Raji (cell line): ENCODE measurements around the gene PRDM2.

Experiments
- POLR2A ChIP-seq: IDR thresholded peaks from 2 replicates; pipeline ENCODE4 v1.6.1; 2011; ENCODE audit warnings: low read depth, low read length, control low read depth; ENCODE audit not compliant: insufficient read depth

The PRDM2 gene

DNA sequence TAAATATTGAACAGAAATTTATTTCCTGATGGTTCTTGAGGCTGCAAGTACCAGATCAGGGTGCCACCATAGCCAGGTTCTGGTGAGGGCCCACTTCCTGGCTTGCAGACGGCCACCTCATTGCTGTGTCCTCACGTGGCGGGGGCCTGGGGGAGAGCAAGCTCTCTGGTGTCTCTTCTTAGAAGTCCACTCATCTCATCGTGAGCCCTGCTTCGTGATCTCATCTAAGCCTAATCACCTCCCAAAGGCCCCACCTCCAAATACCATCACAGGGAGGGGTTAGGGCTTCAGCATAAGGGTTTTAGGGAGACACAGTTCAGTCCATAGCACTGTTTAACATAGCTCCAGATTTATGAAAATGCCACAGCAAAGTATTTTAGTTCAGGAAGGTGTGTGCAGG is 119.7 kb downstream of the PRDM2 start:
- no peak for TF ChIP-seq POLR2A

DNA sequence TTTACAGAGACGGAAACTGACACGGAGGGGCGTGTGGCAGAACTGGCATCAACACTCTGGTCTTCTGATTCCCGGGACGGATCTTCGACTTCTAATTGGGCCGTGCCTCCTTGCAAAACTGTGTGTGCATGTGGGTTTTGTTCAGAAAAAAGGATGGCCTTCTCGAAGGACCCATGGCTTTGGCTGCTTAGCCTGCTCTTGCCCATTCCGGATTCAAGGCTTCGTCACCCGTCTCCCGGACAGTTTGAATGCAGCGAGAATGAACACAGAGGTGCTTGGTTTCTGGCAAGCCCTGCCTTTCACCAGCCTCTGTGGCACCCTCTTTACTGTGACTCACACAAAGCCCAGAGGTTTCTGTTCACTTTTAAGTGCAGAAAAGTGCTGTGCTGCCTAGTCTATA is 120.1 kb downstream of the PRDM2 start:
- no peak for TF ChIP-seq POLR2A

DNA sequence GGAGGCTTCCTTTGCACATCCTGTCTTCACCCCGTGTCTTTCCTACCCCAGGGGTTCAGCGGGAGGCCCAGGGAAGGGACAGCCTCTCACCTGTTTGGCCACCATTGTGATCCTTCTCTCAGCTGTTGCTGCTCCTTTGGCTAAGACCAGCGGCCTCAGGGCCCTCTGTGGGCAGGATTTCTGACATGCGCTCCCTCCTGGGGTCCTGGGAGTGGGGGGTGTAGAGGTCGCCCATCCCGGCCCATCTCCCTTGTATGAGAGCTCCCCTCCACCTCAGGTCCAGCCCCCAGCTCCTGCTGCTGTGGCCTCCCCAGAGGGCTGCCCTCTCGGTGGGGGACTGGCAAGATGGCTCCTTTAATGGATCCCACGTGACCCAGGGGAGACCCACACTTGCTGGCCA is 120.5 kb downstream of the PRDM2 start:
- TF ChIP-seq POLR2A, result no peak

DNA sequence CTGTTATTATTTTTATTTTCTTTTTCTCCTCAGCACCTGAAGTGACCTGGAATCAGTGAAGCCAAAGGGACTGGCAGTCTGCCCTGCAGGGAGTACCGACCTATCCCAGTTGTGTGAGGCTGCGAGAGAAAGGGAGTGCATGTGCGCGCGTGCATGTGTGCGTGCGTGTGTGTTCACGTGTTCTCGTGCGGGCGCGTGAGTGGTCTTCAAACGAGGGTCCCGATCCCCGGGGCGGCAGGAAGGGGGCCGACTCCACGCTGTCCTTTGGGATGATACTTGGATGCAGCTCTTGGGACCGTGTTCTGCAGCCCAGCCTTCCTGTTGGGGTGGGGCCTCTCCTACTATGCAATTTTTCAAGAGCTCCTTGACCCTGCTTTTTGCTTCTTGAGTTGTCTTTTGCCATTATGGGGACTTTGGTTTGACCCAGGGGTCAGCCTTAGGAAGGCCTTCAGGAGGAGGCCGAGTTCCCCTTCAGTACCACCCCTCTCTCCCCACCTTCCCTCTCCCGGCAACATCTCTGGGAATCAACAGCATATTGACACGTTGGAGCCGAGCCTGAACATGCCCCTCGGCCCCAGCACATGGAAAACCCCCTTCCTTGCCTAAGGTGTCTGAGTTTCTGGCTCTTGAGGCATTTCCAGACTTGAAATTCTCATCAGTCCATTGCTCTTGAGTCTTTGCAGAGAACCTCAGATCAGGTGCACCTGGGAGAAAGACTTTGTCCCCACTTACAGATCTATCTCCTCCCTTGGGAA is 123.3 kb downstream of the PRDM2 start:
- TF ChIP-seq POLR2A, result no peak

DNA sequence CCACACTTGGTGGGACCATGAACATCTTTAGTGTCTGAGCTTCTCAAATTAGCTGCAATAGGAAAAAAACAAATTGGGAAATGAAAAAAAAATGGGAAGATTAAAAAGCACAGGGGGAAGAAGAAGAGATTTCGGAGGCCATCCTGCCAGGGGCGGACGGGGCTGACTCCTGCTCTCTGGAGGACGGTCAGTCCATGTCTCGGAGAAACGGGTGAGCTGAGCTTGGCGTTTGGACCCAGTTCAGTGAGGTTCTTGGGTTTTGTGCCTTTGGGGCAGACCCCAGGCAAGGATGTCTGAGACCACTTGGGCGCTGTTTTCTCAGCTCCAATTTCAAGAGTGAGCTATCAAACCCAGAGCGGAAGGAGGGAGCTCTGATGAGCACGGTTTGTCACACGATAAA is 123.9 kb downstream of the PRDM2 start:
- no peak for TF ChIP-seq POLR2A

DNA sequence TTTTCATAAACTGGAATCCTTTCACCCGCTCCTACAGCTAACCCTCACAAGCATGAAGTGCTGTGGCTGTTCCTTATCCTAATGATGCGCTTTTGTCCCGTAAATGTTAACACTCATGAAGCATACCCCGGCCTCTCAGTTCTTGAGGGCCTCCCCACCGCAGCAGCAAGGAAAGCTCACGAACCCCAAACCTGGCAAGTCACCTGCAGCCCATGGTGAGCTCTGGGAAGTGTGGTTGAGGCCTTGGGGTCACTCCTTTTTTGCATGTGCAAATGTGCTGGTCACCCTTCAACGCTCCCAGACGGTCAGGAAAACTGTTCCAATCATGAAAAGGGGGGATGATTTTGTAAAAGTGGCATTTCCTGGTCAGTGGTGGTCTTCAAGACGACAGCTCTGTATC is 124.6 kb downstream of the PRDM2 start:
- no peak for TF ChIP-seq POLR2A

DNA sequence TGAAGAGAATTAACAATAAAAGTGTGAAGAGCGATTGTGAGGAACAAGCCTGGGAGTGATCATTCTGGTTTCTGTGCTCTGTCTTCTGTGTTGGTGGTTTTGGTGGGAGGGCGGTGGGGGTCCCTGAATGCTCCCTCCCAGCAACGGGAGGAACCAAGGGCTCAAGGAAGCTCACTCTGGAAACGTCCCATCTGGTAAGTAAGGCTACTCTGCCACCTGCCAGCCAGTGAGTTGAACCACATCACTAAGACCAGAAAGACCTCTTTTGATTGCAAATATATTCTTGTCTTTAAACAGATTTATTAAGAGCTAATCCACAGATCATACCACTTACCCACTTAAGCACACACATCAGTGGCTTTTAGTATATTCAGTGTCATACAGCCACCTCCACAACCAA is 125.0 kb downstream of the PRDM2 start:
- no peak for TF ChIP-seq POLR2A

DNA sequence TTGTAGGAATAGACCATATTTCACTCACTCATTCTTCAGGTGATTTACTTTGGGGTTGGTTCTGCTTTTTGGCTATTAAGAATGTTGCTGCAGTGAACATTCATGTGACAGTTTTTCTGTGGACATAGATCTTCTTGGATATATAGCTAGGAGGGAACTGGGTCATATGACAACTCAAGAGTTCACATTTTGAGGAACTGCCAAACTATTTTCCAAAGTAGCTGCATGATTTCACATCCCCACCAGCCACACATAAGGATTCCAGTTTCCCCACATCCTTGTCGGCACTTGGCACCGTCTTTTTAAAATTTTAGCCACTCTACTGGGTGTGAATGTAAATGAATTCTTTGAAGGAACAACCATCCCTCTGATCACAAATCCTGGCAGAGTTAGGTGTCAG is 126.0 kb downstream of the PRDM2 start:
- TF ChIP-seq POLR2A, result no peak

DNA sequence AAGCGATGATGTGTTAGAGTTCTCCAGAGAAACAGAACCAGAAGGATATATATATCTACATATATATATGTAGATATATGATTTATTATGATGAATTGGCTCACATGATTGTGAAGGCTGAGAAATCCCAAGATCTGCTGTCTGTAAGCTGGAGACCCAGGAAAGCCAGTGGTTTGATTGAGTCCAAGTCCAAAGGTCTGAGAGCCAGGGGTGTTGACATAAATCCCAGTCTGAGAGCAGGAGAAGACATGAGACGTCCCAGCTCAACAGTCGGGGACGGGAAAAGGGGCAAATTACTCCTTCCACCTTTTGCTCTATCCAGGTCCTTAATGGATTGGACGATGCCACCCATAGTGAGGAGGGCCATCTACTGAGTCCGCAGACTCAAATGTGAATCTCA is 126.6 kb downstream of the PRDM2 start:
- TF ChIP-seq POLR2A, result no peak

DNA sequence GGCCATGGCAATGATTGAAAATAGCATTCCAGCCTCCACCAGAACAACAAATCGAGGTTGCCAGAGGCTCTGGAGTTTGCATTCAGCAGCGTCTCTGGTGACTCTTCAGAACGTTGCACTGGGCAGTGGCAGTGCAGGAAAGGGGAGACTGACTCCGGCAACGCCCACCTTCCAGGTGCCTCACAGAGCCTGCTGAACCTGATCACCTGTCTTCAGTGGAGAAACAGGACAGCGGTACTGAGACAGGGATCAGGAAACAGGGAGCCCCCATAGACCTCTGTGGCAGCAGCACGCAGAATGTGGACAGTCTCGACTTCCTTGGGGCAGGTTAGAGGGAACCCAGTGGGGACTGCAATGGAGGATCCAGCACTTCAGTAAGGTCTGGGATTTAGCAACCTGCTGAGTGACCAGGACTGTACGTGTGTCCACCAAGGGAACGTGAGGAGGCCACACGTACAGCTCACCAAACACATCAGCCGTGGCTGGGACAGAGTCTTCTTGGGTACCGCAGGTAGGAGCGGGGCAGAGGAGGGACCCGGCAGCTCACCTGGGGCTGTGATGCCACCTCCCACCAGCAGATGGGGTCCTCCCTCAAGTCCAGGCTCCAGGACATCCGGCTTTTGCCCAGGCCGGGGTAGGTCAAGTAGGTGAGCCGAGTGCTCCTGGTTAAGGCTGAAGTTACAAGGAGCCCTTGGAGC is 128.6 kb downstream of the PRDM2 start:
- TF ChIP-seq POLR2A, result no peak

DNA sequence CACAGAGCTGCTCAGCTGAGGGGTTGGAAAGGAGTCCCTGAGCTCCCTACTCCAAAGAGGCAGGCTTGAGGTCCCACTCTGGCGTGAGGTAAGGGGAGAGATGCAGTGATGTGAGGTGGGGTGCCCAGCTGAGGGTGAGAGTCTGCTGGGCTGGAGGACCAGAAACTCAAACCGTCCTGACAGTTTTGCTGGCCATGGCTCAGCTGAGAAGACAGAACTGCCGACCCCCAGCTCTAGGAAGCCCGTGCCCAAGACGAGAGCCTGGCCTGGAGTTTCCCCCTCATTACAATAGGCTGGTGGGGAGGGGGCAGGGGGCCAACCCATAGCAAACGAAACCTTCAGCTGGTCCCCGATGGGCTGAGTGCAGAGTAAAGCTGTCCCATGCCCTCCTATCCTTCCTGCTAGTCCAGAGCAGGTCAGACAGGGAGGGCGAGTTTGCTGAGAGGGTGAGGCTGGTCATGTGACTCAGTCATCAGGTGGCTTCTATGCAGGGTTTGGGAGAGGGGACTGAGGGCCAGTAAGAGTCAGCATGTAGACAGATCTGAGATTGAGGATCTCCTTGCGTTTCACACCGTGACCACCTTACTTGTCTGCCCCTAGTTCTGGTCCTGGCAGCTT is 129.3 kb downstream of the PRDM2 start:
- no peak for TF ChIP-seq POLR2A

DNA sequence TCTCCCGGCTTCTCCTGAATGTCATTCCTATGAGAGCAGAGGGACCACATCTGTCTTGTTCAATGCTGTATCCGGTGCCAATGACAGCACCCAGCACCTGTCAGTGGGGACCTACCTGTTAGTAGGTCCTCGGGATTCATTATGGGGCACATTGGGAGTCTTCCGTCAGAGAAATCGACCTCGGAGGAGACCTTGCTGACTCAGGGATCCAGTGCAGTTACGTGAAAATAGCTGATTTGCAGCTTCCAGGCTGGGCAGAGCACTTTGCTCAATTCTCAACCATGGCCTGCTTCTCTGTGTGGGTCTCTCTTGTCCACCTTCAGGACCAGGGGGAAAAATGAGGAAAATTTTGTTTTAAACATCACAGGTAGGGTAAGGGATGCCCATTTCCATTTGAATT is 130.2 kb downstream of the PRDM2 start:
- no peak for TF ChIP-seq POLR2A

DNA sequence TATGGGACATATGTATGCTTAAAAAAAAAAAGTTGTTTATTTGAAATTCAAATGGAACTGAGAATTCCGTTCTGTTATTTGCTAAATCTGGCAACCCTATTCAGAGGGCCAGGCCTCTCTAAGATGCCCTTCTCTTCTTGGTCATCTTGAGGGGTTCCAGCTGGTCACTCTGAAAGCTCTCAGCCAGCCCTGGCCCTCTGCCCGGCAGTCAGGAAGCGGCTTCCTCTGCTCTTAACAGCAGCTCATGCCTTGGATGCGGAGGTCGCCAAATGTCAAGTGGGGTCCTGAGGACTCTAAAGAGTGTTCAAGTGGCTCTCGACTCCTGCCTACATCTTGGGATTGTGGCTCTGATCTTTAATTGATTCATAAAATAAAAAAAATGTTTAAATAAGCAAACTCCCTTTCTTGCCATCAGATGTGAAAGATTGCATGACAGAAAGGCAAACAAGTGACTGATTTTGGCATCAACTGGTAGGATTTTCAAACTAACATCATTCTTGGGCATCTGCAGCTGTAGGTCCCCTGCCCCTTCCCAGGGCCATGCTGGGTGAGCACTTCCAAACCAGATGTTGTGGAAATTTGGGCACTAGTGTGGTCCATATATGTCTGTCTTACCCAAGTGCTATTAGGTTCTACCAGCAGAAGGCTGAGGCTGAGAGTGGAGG is 130.8 kb downstream of the PRDM2 start:
- no peak for TF ChIP-seq POLR2A

DNA sequence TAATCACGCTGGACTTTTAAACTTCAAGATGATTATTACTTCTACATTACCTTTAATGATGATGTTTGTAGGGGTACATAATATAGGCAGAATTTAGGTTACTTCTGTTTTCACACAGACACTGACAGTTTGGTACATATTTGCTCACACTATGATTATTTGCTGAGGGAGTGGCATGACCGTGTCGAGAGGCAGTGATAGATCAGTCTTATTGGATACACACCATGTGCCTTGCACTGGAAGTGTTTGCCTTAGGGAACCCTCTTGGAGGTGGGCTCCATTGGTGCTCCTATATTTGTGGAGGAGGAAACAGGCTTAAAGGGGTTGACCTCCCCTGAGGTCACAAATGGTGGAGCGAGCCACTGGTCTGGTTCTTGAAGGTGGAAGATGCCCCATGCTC is 132.1 kb downstream of the PRDM2 start:
- TF ChIP-seq POLR2A, result no peak

DNA sequence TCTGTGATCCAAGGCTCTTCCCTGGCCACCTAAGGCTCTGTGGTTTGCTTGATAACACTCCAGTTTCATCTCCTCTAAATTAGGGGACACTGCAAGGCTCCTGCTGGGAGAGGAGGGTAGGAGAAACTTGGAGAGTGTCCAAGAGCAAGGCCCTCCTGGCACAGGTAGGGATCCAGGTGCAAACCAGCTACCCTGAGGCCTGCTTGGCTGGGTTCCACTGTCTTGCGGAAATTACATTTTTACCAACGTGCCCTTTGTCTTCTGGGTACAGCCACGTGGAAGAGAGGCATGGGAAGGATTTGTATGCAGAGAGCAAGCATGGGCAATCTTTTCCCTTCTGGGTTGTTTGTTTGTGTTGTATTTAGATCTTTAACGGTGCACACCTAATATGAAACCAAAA is 132.5 kb downstream of the PRDM2 start:
- TF ChIP-seq POLR2A, result no peak

DNA sequence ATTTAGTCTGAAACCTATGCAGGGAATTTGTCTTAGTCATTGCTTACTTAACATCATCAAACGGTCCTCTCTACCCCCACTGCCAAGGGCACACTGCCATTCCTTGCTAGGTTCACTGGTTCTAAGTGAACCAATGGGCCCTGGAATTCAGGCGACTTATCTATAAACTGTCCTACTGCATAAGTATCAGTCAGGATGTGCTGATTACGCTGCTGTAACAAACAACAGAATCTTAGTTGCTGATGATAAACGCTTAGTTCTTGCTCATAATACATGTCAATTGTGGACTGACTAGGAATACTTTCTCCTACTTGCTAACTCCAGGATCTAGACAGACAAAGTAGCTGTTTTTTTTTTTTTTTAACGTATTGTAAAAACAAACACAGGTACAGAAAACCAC is 136.1 kb downstream of the PRDM2 start:
- TF ChIP-seq POLR2A, result no peak

DNA sequence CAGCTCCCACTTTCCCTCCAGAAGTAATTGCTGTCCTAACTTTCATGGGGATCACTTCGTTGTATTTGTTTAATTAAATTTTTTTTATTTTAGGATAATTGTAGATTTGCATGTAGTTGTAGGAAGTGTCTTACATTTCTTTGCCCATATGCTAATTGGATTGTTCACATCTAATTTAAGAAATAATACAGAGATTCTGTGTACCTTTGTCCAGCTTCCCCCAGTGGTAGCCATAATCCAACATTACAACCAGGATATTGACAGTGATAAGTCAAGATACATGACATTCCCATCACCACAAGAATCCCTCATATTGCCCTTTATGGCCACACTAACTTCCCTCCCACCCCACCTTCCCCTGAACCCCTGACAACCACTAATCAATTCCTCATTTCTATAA is 136.6 kb downstream of the PRDM2 start:
- no peak for TF ChIP-seq POLR2A

DNA sequence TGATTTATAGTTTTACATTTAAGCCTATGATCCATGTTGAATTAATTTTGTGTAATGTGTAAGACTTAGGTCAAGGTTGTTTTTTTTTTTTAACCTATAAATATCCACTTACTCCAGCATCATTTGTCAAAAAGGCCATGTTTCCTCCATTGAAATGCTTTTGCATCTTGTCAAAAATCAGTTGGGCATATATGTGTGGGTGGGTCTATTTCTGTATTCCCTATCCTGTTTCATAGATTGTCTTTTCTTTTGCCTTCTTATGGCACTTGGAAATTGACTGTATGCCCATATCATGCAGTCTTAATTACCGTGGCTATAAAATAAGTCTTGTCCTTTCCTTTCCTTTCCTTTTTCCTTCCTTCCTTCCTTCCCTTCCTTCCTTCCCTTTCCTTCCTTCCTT is 138.2 kb downstream of the PRDM2 start:
- no peak for TF ChIP-seq POLR2A
